Hindlimb muscle (tissue), 1 donor: ENCODE data around the gene TOMM20L. TPM values are rescaled to one million over a fixed set of nuclear protein-coding genes. Genes with fewer than 3 reads are reported as not detected.
"Not testable (repeated sequence)": the region's sequence is repeated elsewhere in the genome, so short reads cannot be mapped to it uniquely, and the experiment has no call there.

ENCODE experiments used
- DNase-seq: peaks from one replicate; pipeline ENCODE4 v3.0.0-alpha.2; 2013
- polyA plus RNA-seq: library from polyadenylated mRNA; unstranded; fragments of 120-200 nt; gene quantifications from one replicate; pipeline ENCODE4 v1.2.1, GENCODE V29; 2013; ENCODE audit not compliant: insufficient read length

TOMM20L gene
- 1.8 TPM for polyA plus RNA-seq

- peak; percentile 77 for DNase-seq
These were observed at the start of gene TOMM20L for GRCh38 chr14:58395812-58396788. Gene TOMM20L, plus strand, starts transcription at chr14:58395930. Its CDS starts 28 bp downstream, at chr14:58395958.

- no peak for DNase-seq
These were observed 42.0 kb upstream of the TOMM20L start for GRCh38 chr14:58353516-58354299.

GRCh38 chr14:58354808-58355207 is 40.9 kb upstream of the TOMM20L start:
- no peak for DNase-seq

- no peak for DNase-seq
These were observed 39.5 kb upstream of the TOMM20L start for GRCh38 chr14:58356268-58356667.

- not testable (repeated sequence) for DNase-seq
These were observed 33.5 kb upstream of the TOMM20L start for GRCh38 chr14:58362272-58362671.

GRCh38 chr14:58362798-58363412 is 32.8 kb upstream of the TOMM20L start:
- peak; percentile 3 for DNase-seq

- DNase-seq, result no peak
These were observed 31.4 kb upstream of the TOMM20L start for GRCh38 chr14:58364316-58364715.

- DNase-seq, result no peak
These were observed 28.4 kb upstream of the TOMM20L start for GRCh38 chr14:58367296-58367695.

- DNase-seq, result no peak
These were observed 26.8 kb upstream of the TOMM20L start for GRCh38 chr14:58368956-58369355.

- no peak for DNase-seq
These were observed 18.9 kb upstream of the TOMM20L start for GRCh38 chr14:58376791-58377190.

- DNase-seq, result no peak
These were observed 4.9 kb upstream of the TOMM20L start for GRCh38 chr14:58390830-58391229.

GRCh38 chr14:58395562-58395811 is 243 bp upstream of the TOMM20L start:
- no peak for DNase-seq

- DNase-seq, result no peak
These were observed 1.4 kb downstream of the TOMM20L start for GRCh38 chr14:58397156-58397555.

GRCh38 chr14:58398495-58398894 is 2.8 kb downstream of the TOMM20L start:
- no peak for DNase-seq

GRCh38 chr14:58398895-58399294 is 3.2 kb downstream of the TOMM20L start:
- DNase-seq, result no peak

- DNase-seq, result no peak
These were observed 5.9 kb downstream of the TOMM20L start for GRCh38 chr14:58401587-58401986.

GRCh38 chr14:58408681-58409215 is 13.0 kb downstream of the TOMM20L start:
- no peak for DNase-seq

- no peak for DNase-seq
These were observed 19.1 kb downstream of the TOMM20L start for GRCh38 chr14:58414845-58415244.

GRCh38 chr14:58415636-58416547 is 20.2 kb downstream of the TOMM20L start:
- DNase-seq, result no peak

- DNase-seq, result not testable (repeated sequence)
These were observed 21.2 kb downstream of the TOMM20L start for GRCh38 chr14:58416934-58417333.

GRCh38 chr14:58426670-58427280 is 31.0 kb downstream of the TOMM20L start:
- peak; percentile 79 for DNase-seq
